ENCODE data around the gene ACTG1.

Gene ACTG1

DNA sequence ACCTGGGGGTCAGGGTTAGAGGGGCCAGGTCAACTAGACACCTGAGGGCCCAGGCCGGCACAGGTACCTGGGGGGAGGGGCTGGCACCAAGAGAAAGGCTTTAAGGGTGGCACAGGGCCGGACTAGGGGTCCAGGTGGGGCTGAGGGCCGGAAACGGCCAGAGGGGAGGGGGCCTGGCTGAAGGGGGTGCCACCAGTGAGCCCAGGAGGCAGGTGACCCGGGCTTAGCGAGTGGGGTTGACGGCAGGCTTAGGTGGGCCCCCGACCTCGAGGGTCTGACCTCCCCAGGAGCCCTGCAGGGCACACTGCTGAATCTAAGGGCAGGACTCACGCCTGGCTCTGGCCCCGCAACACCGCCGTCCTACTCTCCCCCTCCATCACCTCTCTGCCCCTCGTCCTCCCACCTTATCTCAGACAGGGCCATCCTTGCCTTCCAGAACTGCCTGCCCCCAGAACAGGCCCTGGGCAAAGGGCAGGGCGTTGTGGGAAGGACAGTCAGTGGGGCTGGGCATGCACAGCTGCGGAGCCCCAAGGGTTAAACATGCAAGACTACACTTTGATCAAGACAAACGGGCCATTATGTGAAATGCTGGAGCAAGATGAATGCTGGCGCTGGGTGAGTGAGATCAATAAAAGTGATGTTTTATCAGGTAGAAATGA, 44.4 kb downstream of the ACTG1 start:
- no peak overlapping the region for H3K4me2 ChIP-seq (ENCODE audit: low read length)
- no peak overlapping the region for H2AFZ ChIP-seq
- H3K27ac ChIP-seq = no peak overlapping the region
- no peaks in the 10 kb centered on the region for H3K4me1 ChIP-seq
- no peak overlapping the region for H3K9ac ChIP-seq
- H3K9me3 ChIP-seq (ENCODE audit: control insufficient read depth, low read length) = no peaks in the 10 kb centered on the region
- no peaks in the 10 kb centered on the region for H3K27me3 ChIP-seq (ENCODE audit: control insufficient read depth, insufficient read depth, low read length)
- no peak for TF ChIP-seq CTCF (IDR thresholded peaks at IDR 0.05)
- H3K36me3 ChIP-seq (ENCODE audit: control insufficient read depth, insufficient read depth, low read length) = no peaks in the 10 kb centered on the region
- no peaks in the 10 kb centered on the region for H3K79me2 ChIP-seq
- no peak overlapping the region for H3K4me3 ChIP-seq (ENCODE audit: low read depth, low read length)

GRCh38 chr17:81466564-81467472, 45.8 kb downstream of the ACTG1 start:
- Histone ChIP-seq H2AFZ (no peak overlapping the region), H3K4me1 (no peaks in the 10 kb centered on the region)
- TF ChIP-seq CTCF (IDR thresholded peaks at IDR 0.05) = no peak

DNA sequence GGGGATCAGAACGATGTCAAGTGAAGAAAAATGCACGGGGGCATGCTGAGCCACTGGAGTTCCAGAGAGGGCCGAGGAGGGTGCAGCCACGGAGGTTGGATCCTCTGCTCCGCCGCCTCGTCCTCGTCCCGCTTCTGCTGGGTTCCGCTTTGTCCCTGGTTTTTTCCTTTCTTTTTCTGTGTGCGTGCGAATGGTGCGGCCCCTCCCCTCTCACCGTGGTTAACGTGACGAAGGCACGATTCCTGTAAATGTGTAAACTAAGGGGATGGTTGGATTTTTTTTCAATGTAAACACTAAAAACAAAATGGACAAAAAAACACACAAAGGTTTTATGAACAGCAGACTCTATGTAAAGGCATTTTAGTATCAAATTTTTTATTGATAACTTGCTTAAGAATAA, 46.7 kb downstream of the ACTG1 start:
- no peak for TF ChIP-seq CTCF (IDR thresholded peaks at IDR 0.05)

More at GRCh38 chr17:81466564-81467472, 45.8 kb downstream of the ACTG1 start:
- Histone ChIP-seq H3K4me2 (ENCODE audit: low read length) (no peak overlapping the region), H3K36me3 (ENCODE audit: control insufficient read depth, insufficient read depth, low read length) (no peaks in the 10 kb centered on the region), H3K27ac (no peak overlapping the region), H3K4me3 (ENCODE audit: low read depth, low read length) (no peak overlapping the region), H3K9ac (no peak overlapping the region), H3K9me3 (ENCODE audit: control insufficient read depth, low read length) (no peaks in the 10 kb centered on the region), H3K27me3 (ENCODE audit: control insufficient read depth, insufficient read depth, low read length) (no peaks in the 10 kb centered on the region), H3K79me2 (no peaks in the 10 kb centered on the region)

GRCh38 chr17:81464586-81464985, 48.0 kb downstream of the ACTG1 start:
- no peak for TF ChIP-seq CTCF (IDR thresholded peaks at IDR 0.05)
- no peaks in the 10 kb centered on the region for H3K9me3 ChIP-seq (ENCODE audit: control insufficient read depth, low read length)
- H3K9ac ChIP-seq = no peak overlapping the region
- H3K27ac ChIP-seq = no peak overlapping the region
- no peaks in the 10 kb centered on the region for H3K36me3 ChIP-seq (ENCODE audit: control insufficient read depth, insufficient read depth, low read length)
- no peaks in the 10 kb centered on the region for H3K79me2 ChIP-seq
- no peaks in the 10 kb centered on the region for H3K27me3 ChIP-seq (ENCODE audit: control insufficient read depth, insufficient read depth, low read length)
- no peaks in the 10 kb centered on the region for H3K4me1 ChIP-seq
- H3K4me2 ChIP-seq (ENCODE audit: low read length) = no peak overlapping the region
- no peak overlapping the region for H2AFZ ChIP-seq
- no peak overlapping the region for H3K4me3 ChIP-seq (ENCODE audit: low read depth, low read length)

More for the DNA sequence above, 46.7 kb downstream of the ACTG1 start:
- Histone ChIP-seq H2AFZ (no peak overlapping the region), H3K4me2 (ENCODE audit: low read length) (no peak overlapping the region), H3K4me3 (ENCODE audit: low read depth, low read length) (no peak overlapping the region), H3K27ac (no peak overlapping the region), H3K9ac (no peak overlapping the region), H3K9me3 (ENCODE audit: control insufficient read depth, low read length) (no peaks in the 10 kb centered on the region), H3K36me3 (ENCODE audit: control insufficient read depth, insufficient read depth, low read length) (no peaks in the 10 kb centered on the region), H3K4me1 (no peaks in the 10 kb centered on the region), H3K79me2 (no peaks in the 10 kb centered on the region), H3K27me3 (ENCODE audit: control insufficient read depth, insufficient read depth, low read length) (no peaks in the 10 kb centered on the region)
